Mesenchymal stem cell (in vitro differentiated cells and primary cell): ENCODE data around the gene EXOC6B.

Source experiments
- DNase-seq: peaks from one replicate; pipeline ENCODE4 v3.0.0-alpha.2; 2013
- H2AFZ ChIP-seq: one replicate; pipeline ENCODE4 v1.6.1; 2013; ENCODE audit warnings: low read depth, mild to moderate bottlenecking, control low read depth, inconsistent platforms, low read length, moderate library complexity
- H2AK5ac ChIP-seq: 2 replicates; pipeline ENCODE4 v1.6.1; 2013; ENCODE audit warnings: low read length, moderate library complexity, mild to moderate bottlenecking, inconsistent platforms; ENCODE audit not compliant: severe bottlenecking
- H2BK120ac ChIP-seq: one replicate; pipeline ENCODE4 v1.6.1; 2013; ENCODE audit warnings: low read depth, mild to moderate bottlenecking, inconsistent platforms, low read length, moderate library complexity
- H2BK12ac ChIP-seq, 2 experiments: one replicate each; pipeline ENCODE4 v1.6.1; 2013; ENCODE audit warnings: inconsistent platforms in 2 of 2, low read length in 2 of 2, mild to moderate bottlenecking in 2 of 2, moderate library complexity in 2 of 2, control low read depth in 1 of 2
- H2BK15ac ChIP-seq: one replicate; pipeline ENCODE4 v1.6.1; 2013; ENCODE audit warnings: mild to moderate bottlenecking, low read depth, inconsistent platforms; ENCODE audit not compliant: poor library complexity, severe bottlenecking
- H2BK5ac ChIP-seq: 2 replicates; pipeline ENCODE4 v1.6.1; 2013; ENCODE audit warnings: low read depth, mild to moderate bottlenecking, low read length, control low read depth, inconsistent platforms; ENCODE audit not compliant: poor library complexity, severe bottlenecking
- H3K14ac ChIP-seq, 2 experiments: one replicate each; pipeline ENCODE4 v1.6.1; 2013; ENCODE audit warnings: inconsistent platforms in 2 of 2, low read length in 2 of 2, control low read depth in 1 of 2, mild to moderate bottlenecking in 1 of 2, moderate library complexity in 1 of 2
- H3K18ac ChIP-seq, 2 experiments: one replicate each; pipeline ENCODE4 v1.6.1; 2013; ENCODE audit warnings: inconsistent platforms in 2 of 2, low read length in 2 of 2, control low read depth in 1 of 2, low read depth in 1 of 2, mild to moderate bottlenecking in 1 of 2
- H3K23ac ChIP-seq, 2 experiments: one replicate each; pipeline ENCODE4 v1.6.1; 2013; ENCODE audit warnings: inconsistent platforms in 2 of 2, low read length in 2 of 2, mild to moderate bottlenecking in 2 of 2, moderate library complexity in 2 of 2, control low read depth in 1 of 2
- H3K27ac ChIP-seq: 2 replicates; pipeline ENCODE4 v1.5.1; 2013; ENCODE audit warnings: mild to moderate bottlenecking, moderate library complexity, low read length, control low read depth, inconsistent platforms; ENCODE audit not compliant: poor library complexity, severe bottlenecking
- H3K27me3 ChIP-seq, 2 experiments: 2 replicates each; pipeline versions ENCODE4 v1.6.1 to v1.7.0; 2013; ENCODE audit warnings: low read length in 2 of 2, mild to moderate bottlenecking in 2 of 2, moderate library complexity in 2 of 2, control low read depth in 1 of 2, inconsistent platforms in 1 of 2; ENCODE audit not compliant: control insufficient read depth in 1 of 2, insufficient read depth in 1 of 2
- H3K36me3 ChIP-seq, 2 experiments: 2 replicates each; pipeline versions ENCODE4 v1.6.1 to v1.7.0; 2013; ENCODE audit warnings: low read length in 2 of 2, control low read depth in 1 of 2, inconsistent platforms in 1 of 2, low read depth in 1 of 2, mild to moderate bottlenecking in 1 of 2; ENCODE audit not compliant: insufficient read depth in 2 of 2, control insufficient read depth in 1 of 2
- H3K4ac ChIP-seq, 2 experiments: one replicate each; pipeline ENCODE4 v1.6.1; 2013; ENCODE audit warnings: inconsistent platforms in 2 of 2, low read length in 2 of 2, mild to moderate bottlenecking in 2 of 2, moderate library complexity in 2 of 2, control low read depth in 1 of 2, low read depth in 1 of 2
- H3K4me1 ChIP-seq: 2 replicates; pipeline ENCODE4 v1.6.1; 2013; ENCODE audit warnings: low read depth, low read length, control low read depth; ENCODE audit not compliant: control insufficient read depth, insufficient read depth
- H3K4me2 ChIP-seq: 2 replicates; pipeline ENCODE4 v1.6.1; 2013; ENCODE audit warnings: low read length, mild to moderate bottlenecking, inconsistent platforms; ENCODE audit not compliant: poor library complexity, severe bottlenecking
- H3K4me3 ChIP-seq, 2 experiments: 2 replicates each; pipeline versions ENCODE4 v1.5.1 to v1.7.0; 2013; ENCODE audit warnings: low read length in 2 of 2, mild to moderate bottlenecking in 2 of 2, control low read depth in 1 of 2, low read depth in 1 of 2; ENCODE audit not compliant: insufficient read depth in 1 of 2
- H3K79me1 ChIP-seq: replicated peaks from 2 replicates; pipeline ENCODE4 v1.6.1; 2013; ENCODE audit warnings: mild to moderate bottlenecking, control low read depth, low read length, inconsistent platforms; ENCODE audit not compliant: poor library complexity, severe bottlenecking
- H3K9ac ChIP-seq: 2 replicates; pipeline ENCODE4 v1.7.0; 2013; ENCODE audit warnings: mild to moderate bottlenecking, low read length, moderate library complexity
- H3K9me3 ChIP-seq: 2 replicates; pipeline ENCODE4 v1.7.0; 2013; ENCODE audit warnings: mild to moderate bottlenecking, low read length; ENCODE audit not compliant: control insufficient read depth
- H4K8ac ChIP-seq: one replicate; pipeline ENCODE4 v1.6.1; 2013; ENCODE audit warnings: inconsistent platforms, mild to moderate bottlenecking, low read length, moderate library complexity
- H4K91ac ChIP-seq: one replicate; pipeline ENCODE4 v1.6.1; 2013; ENCODE audit warnings: mild to moderate bottlenecking, low read length, inconsistent platforms
- WGBS: methylation state at CpG from one replicate; pipeline ENCODE4 v1.1.7; 2013; ENCODE audit warnings: mixed read lengths; 5-methylcytosine and 5-hydroxymethylcytosine counted together

EXOC6B gene

GRCh38 chr2:72828840-72829507 is 3.1 kb upstream of the EXOC6B start:
- Histone ChIP-seq H3K36me3 (no peaks in the 10 kb centered on the region), H3K4me2 (no peak overlapping the region), H2BK15ac (no peak overlapping the region), H2BK5ac (no peak overlapping the region), H3K79me1 (peaks cover 5% of the 10 kb centered on the region), H3K27ac (no peak overlapping the region), H2AK5ac (no peak overlapping the region), H2AFZ (no peak overlapping the region), H2BK12ac (no peak overlapping the region), H3K4ac (no peak overlapping the region), H3K18ac (peak overlapping the region in 1 of 2 experiments; percentile 55), H4K91ac (no peak overlapping the region), H3K9ac (no peak overlapping the region), H3K9me3 (no peaks in the 10 kb centered on the region), H3K14ac (no peak overlapping the region), H3K23ac (no peak overlapping the region), H3K4me1 (peaks cover 2% of the 10 kb centered on the region), H3K4me3 (no peak overlapping the region), H2BK120ac (no peak overlapping the region), H4K8ac (no peak overlapping the region), H3K27me3 (peaks cover 0 to 10% of the 10 kb centered on the region in 2 experiments)
- DNase-seq = no peak
- 89% methylated on average over 6 of the region's 6 CpGs for WGBS

DNA sequence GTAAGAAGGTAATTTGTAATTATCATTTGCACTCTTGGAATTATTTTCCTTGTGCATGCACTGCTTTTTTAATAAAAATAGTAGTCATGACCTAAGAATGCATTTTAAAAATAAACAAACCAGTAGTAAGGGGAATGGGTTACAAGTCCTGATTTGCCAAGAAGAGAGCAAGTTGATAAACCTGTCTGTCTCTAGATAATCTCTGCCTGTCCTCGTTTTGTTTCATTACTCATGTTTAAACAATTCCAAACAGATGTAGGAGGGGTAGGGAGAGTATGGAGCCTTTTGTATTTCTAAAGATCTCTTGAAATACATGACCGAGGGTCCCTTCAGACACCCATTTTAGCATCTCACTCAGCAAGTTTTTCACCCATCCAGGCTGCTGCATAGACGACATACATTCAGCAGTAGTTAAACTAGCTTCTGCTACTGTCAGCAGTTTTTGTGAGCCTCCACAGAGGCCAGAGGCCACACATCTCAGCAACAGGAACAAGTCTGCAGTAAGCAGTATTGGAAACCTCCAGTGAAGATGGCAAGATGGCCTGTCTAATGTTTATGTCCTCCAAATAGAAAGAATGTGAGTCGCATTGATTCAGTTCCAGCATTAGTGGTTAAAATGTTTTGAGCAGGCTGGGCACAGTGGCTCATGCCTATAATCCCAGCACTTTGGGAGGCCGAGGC is 2.3 kb upstream of the EXOC6B start:
- Histone ChIP-seq H3K23ac (no peak overlapping the region), H3K27me3 (peaks cover 0 to 2% of the 10 kb centered on the region in 2 experiments), H3K27ac (peak overlapping the region; percentile 3), H3K4me1 (peaks cover 2% of the 10 kb centered on the region), H3K4me2 (no peak overlapping the region), H2BK12ac (no peak overlapping the region), H2BK120ac (no peak overlapping the region), H3K4me3 (no peak overlapping the region), H3K79me1 (peaks cover 10% of the 10 kb centered on the region), H2BK5ac (no peak overlapping the region), H3K4ac (no peak overlapping the region), H3K9ac (no peak overlapping the region), H2BK15ac (no peak overlapping the region), H3K9me3 (no peaks in the 10 kb centered on the region), H3K18ac (no peak overlapping the region), H2AFZ (no peak overlapping the region), H2AK5ac (no peak overlapping the region), H3K14ac (no peak overlapping the region), H4K91ac (no peak overlapping the region), H3K36me3 (no peaks in the 10 kb centered on the region), H4K8ac (no peak overlapping the region)
- 6% methylated on average over 3 of the region's 5 CpGs for WGBS
- peak; percentile 57 for DNase-seq

GRCh38 chr2:72827487-72827886 is 1.7 kb upstream of the EXOC6B start:
- Histone ChIP-seq H3K4me2 (no peak overlapping the region), H3K9me3 (no peaks in the 10 kb centered on the region), H3K79me1 (peaks cover 12% of the 10 kb centered on the region), H4K91ac (no peak overlapping the region), H3K27me3 (no peaks in the 10 kb centered on the region), H4K8ac (no peak overlapping the region), H3K4ac (no peak overlapping the region), H2AFZ (no peak overlapping the region), H3K4me1 (peaks cover 2% of the 10 kb centered on the region), H3K9ac (no peak overlapping the region), H3K36me3 (no peaks in the 10 kb centered on the region), H3K4me3 (no peak overlapping the region), H3K14ac (no peak overlapping the region), H2BK12ac (no peak overlapping the region), H3K18ac (no peak overlapping the region), H3K27ac (no peak overlapping the region), H2BK15ac (no peak overlapping the region), H3K23ac (no peak overlapping the region), H2BK120ac (no peak overlapping the region), H2BK5ac (no peak overlapping the region), H2AK5ac (no peak overlapping the region)
- DNase-seq = no peak
- no CpG with 5 or more reads among the region's 1 CpG for WGBS

DNA sequence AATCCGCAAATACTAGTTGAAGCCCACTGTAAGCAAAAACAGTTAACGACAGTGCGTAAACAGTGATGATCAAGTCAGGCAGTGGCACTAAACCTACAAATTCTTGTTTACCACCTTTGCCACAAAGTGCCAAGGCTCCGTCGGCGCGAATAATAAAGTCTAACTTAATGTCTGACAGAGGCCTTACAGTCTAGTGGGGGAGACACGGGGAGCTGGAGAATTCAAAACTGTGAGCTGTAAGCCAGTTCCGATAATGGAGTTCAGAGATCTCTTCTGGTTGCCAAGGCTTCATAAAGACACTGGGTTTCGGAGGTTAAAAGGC is 284 bp upstream of the EXOC6B start:
- H2BK5ac ChIP-seq = no peak overlapping the region
- H3K9ac ChIP-seq = no peak overlapping the region
- H3K4me3 ChIP-seq = peak overlapping the region in 1 of 2 experiments; percentile 93
- no peaks in the 10 kb centered on the region for H3K9me3 ChIP-seq
- H2BK120ac ChIP-seq = no peak overlapping the region
- H4K91ac ChIP-seq = no peak overlapping the region
- no peak overlapping the region for H3K27ac ChIP-seq
- no peak overlapping the region for H3K14ac ChIP-seq
- H3K23ac ChIP-seq = no peak overlapping the region
- H3K18ac ChIP-seq = no peak overlapping the region
- DNase-seq = no peak
- H2AK5ac ChIP-seq = no peak overlapping the region
- peaks cover 2% of the 10 kb centered on the region for H3K4me1 ChIP-seq
- no peak overlapping the region for H2AFZ ChIP-seq
- H3K36me3 ChIP-seq = peaks cover 0 to 6% of the 10 kb centered on the region in 2 experiments
- no peaks in the 10 kb centered on the region for H3K27me3 ChIP-seq
- no peak overlapping the region for H2BK15ac ChIP-seq
- no peak overlapping the region for H3K4me2 ChIP-seq
- H4K8ac ChIP-seq = no peak overlapping the region
- H3K4ac ChIP-seq = no peak overlapping the region
- no peak overlapping the region for H2BK12ac ChIP-seq
- WGBS = 74% methylated on average over 10 of the region's 10 CpGs
- peaks cover 14% of the 10 kb centered on the region for H3K79me1 ChIP-seq
